NOMO-1 (cell line): Measurements from ENCODE around the gene DHFR2.
"Not testable (repeated sequence)": the region's sequence is repeated elsewhere in the genome, so short reads cannot be mapped to it uniquely, and the experiment has no call there.

Experiments
- DNase-seq, 2 experiments: peaks; one replicate each; lab custom pipeline; 2025; ENCODE audit not compliant: unreplicated experiment in 2 of 2; lab: John Stamatoyannopoulos, UW

DHFR2 gene

GRCh38 chr3:94062513-94063404, at the start of gene DHFR2, which contains the start of gene NSUN3:
TSS of gene DHFR2 (minus strand) at chr3:94062916. CDS start at chr3:94061511, 1,405 bp downstream.
TSS of gene NSUN3 (plus strand) at chr3:94063061. CDS start at chr3:94063127, 66 bp downstream.
- peak; percentile 86 to 93 for DNase-seq

- no peak for DNase-seq
Observed at GRCh38 chr3:94110854-94111253, 48.1 kb upstream of the DHFR2 start.

GRCh38 chr3:94110232-94110631, 47.5 kb upstream of the DHFR2 start:
- not testable (repeated sequence) for DNase-seq

- no peak for DNase-seq
Observed at GRCh38 chr3:94106268-94106667, 43.6 kb upstream of the DHFR2 start.

DNA sequence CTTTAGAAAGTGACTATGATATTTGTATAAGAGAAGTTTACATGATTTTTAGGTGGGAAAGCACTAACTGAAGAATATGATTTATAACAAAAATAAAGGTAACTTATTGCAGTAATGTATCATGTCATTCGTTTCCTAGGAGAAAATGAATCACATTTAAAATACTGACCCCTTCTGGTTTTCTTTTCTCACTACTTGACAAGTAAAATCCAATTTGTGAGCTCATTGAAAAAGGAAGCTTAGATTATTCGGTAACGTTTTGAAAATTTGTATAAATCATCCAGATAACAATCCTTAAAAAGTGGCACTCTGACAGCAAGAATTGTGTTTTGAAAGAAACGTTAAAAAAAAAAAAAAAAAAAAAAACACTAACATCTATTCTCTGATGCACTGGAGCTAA, 39.1 kb upstream of the DHFR2 start:
- no peak for DNase-seq

GRCh38 chr3:94099311-94099710, 36.6 kb upstream of the DHFR2 start:
- DNase-seq: no peak

GRCh38 chr3:94098452-94098851, 35.7 kb upstream of the DHFR2 start:
- DNase-seq: peak; percentile 33 to 51

- no peak for DNase-seq
Observed at GRCh38 chr3:94095111-94095510, 32.4 kb upstream of the DHFR2 start.

GRCh38 chr3:94093151-94093550, 30.4 kb upstream of the DHFR2 start:
- no peak for DNase-seq

DNA sequence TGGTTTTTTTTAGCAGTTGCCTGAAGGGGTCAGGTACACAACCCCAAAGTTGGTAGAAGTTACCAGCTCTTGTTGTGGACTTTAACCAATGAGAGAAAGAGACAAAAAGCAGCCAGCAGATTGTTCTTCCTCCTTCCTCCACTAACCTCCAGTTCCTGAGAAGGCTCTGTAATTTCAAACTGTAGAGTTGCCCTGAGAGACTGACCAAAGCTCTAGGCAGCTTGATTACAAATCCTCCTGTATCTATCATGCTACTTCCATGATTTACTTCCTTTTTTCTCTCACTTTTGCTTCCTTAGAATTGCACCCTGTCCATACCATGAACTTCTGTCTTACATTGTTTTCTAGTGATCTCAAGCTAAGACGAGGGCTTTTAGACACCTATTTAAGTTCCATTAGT, 29.4 kb upstream of the DHFR2 start:
- DNase-seq: peak in 1 of 2 experiments; percentile 30

- no peak for DNase-seq
Observed at GRCh38 chr3:94089126-94089525, 26.4 kb upstream of the DHFR2 start.

GRCh38 chr3:94083261-94083660, 20.5 kb upstream of the DHFR2 start:
- no peak for DNase-seq

- DNase-seq: no peak
Observed at GRCh38 chr3:94082391-94082937, 19.7 kb upstream of the DHFR2 start.

- no peak for DNase-seq
Observed at GRCh38 chr3:94081884-94082283, 19.2 kb upstream of the DHFR2 start.

- not testable (repeated sequence) for DNase-seq
Observed at GRCh38 chr3:94080552-94080951, 17.8 kb upstream of the DHFR2 start.

DNA sequence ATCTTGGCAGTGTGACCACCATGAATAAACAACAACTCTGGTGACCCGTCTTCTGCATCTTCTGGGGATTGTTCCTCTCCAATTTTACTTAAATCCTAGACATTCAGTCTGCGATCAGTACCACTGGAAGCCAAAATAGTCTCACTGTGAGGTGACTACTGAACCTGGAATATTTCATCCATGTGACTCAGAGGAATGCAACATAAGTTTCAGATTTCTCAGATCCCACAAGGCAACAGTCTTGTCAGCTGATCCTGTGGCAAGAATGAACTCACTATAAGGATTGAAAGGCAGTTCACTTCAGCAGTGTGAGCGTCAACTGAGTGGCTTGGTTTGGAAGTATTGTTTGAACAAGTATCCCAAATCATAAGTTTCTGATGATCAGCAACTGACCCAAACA, 13.3 kb upstream of the DHFR2 start:
- DNase-seq: no peak

DNA sequence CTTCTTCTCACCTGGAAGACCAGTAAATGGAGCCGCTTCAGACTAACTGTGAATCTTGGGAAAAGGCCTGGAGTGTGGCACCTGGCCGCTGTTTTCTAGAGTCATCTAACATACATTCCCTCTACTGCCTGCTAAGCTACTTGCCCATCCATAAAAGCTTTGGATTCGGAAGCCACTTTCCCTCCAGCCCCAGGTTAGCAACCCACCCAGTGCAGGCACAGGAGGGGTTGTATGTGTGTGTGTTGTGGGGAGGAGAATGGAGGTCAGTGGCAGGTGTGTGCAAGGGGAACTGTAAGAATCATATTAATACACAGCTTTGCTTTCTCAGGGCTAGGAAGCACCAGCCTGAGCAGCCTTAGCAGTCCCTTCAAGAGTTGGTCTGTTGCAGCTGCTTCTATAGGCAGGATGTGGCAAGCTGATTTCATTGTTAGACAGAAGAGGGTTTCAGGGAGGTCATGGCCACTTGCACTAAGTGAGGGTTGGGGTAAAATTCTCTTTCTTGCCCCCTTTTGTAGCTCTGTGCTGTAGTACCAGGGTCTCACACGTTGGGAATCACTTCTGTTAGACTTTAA, 9.1 kb upstream of the DHFR2 start:
- no peak for DNase-seq

- DNase-seq: no peak
Observed at GRCh38 chr3:94070341-94070911, 7.7 kb upstream of the DHFR2 start.

GRCh38 chr3:94069194-94069813, 6.6 kb upstream of the DHFR2 start:
- peak in 1 of 2 experiments; percentile 17 for DNase-seq

- no peak for DNase-seq
Observed at GRCh38 chr3:94066506-94067500, 4.1 kb upstream of the DHFR2 start.
